ENCODE data around the gene GRP.
"Not testable (repeated sequence)": the region's sequence is repeated elsewhere in the genome, so short reads cannot be mapped to it uniquely, and the experiment has no call there.

GRP gene

GRCh38 chr18:59229701-59230443 is 9.9 kb downstream of the GRP start:
- Histone ChIP-seq H3K9ac (ENCODE audit: low read length) (no peak overlapping the region), H3K4me3 (ENCODE audit: low read depth in 1 of 2, low read length in 2 of 2) (no peak overlapping the region), H3K27ac (ENCODE audit: low read depth, low read length) (no peak overlapping the region), H3K4me1 (ENCODE audit: insufficient read depth, low read length) (no peaks in the 10 kb centered on the region), H3K27me3 (ENCODE audit: control insufficient read depth in 1 of 2, insufficient read depth in 2 of 2, low read length in 2 of 2) (no peaks in the 10 kb centered on the region), H3K36me3 (ENCODE audit: insufficient read depth, low read length) (no peaks in the 10 kb centered on the region), H3K9me3 (ENCODE audit: low read length) (no peaks in the 10 kb centered on the region)

DNA sequence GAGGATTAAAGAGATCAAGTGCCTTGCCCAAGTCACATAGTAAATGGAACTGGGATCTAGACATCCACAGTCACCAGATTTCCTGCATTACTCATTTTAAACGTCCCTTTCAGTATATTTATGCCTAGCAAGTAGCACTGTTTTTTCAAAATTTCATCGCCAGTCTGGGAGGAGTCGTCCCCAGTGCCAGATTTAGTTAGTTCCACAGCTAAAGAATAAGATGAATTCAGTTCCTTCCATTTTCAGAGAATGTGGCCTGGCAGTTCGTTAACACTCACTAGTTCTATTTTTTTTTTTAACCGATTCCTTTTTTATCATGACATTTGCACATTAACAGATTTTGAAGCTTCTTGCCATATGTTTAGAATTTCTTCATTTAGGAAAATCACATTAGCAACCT is 11.2 kb downstream of the GRP start:
- Histone ChIP-seq H3K27me3 (ENCODE audit: control insufficient read depth in 1 of 2, insufficient read depth in 2 of 2, low read length in 2 of 2) (no peaks in the 10 kb centered on the region), H3K36me3 (ENCODE audit: insufficient read depth, low read length) (no peaks in the 10 kb centered on the region), H3K4me1 (ENCODE audit: insufficient read depth, low read length) (no peaks in the 10 kb centered on the region), H3K9ac (ENCODE audit: low read length) (no peak overlapping the region), H3K4me3 (ENCODE audit: low read depth in 1 of 2, low read length in 2 of 2) (no peak overlapping the region), H3K27ac (ENCODE audit: low read depth, low read length) (no peak overlapping the region), H3K9me3 (ENCODE audit: low read length) (no peaks in the 10 kb centered on the region)

DNA sequence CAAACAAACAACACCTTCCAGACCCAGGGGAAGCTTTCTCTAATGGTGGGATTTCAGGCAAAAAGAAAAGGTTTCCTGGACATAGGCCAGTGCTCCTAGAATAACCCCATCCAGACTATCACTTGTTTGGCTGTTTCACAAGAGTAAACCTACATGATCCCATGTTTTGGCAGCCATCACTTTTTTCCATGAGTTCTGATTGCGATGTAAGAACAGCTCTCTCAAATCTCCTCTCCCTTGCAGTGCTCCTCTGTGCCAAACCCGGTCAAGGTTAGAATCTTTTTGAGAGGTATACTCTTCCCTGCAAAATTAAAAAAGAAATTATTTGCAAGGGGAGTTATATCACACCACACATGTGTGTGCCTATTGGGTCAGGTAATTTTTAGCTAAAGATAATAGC is 11.9 kb downstream of the GRP start:
- H3K27ac ChIP-seq (ENCODE audit: low read depth, low read length): no peak overlapping the region
- H3K27me3 ChIP-seq (ENCODE audit: control insufficient read depth in 1 of 2, insufficient read depth in 2 of 2, low read length in 2 of 2): no peaks in the 10 kb centered on the region
- H3K4me1 ChIP-seq (ENCODE audit: insufficient read depth, low read length): no peaks in the 10 kb centered on the region
- no peak overlapping the region for H3K9ac ChIP-seq (ENCODE audit: low read length)
- no peak overlapping the region for H3K4me3 ChIP-seq (ENCODE audit: low read depth in 1 of 2, low read length in 2 of 2)
- H3K36me3 ChIP-seq (ENCODE audit: insufficient read depth, low read length): no peaks in the 10 kb centered on the region
- H3K9me3 ChIP-seq (ENCODE audit: low read length): no peaks in the 10 kb centered on the region

- no peaks in the 10 kb centered on the region for H3K9me3 ChIP-seq (ENCODE audit: low read length)
- no peak overlapping the region for H3K4me3 ChIP-seq (ENCODE audit: low read depth in 1 of 2, low read length in 2 of 2)
- H3K36me3 ChIP-seq (ENCODE audit: insufficient read depth, low read length): no peaks in the 10 kb centered on the region
- no peaks in the 10 kb centered on the region for H3K27me3 ChIP-seq (ENCODE audit: control insufficient read depth in 1 of 2, insufficient read depth in 2 of 2, low read length in 2 of 2)
- H3K27ac ChIP-seq (ENCODE audit: low read depth, low read length): no peak overlapping the region
- no peak overlapping the region for H3K9ac ChIP-seq (ENCODE audit: low read length)
- no peaks in the 10 kb centered on the region for H3K4me1 ChIP-seq (ENCODE audit: insufficient read depth, low read length)
These were observed 12.5 kb downstream of the GRP start for GRCh38 chr18:59232309-59233016.

- no peak overlapping the region for H3K27ac ChIP-seq (ENCODE audit: low read depth, low read length)
- H3K27me3 ChIP-seq (ENCODE audit: control insufficient read depth in 1 of 2, insufficient read depth in 2 of 2, low read length in 2 of 2): no peaks in the 10 kb centered on the region
- no peak overlapping the region for H3K9ac ChIP-seq (ENCODE audit: low read length)
- no peaks in the 10 kb centered on the region for H3K36me3 ChIP-seq (ENCODE audit: insufficient read depth, low read length)
- H3K4me3 ChIP-seq (ENCODE audit: low read depth in 1 of 2, low read length in 2 of 2): no peak overlapping the region
- no peaks in the 10 kb centered on the region for H3K4me1 ChIP-seq (ENCODE audit: insufficient read depth, low read length)
- no peaks in the 10 kb centered on the region for H3K9me3 ChIP-seq (ENCODE audit: low read length)
These were observed 13.1 kb downstream of the GRP start for GRCh38 chr18:59233017-59233410.

DNA sequence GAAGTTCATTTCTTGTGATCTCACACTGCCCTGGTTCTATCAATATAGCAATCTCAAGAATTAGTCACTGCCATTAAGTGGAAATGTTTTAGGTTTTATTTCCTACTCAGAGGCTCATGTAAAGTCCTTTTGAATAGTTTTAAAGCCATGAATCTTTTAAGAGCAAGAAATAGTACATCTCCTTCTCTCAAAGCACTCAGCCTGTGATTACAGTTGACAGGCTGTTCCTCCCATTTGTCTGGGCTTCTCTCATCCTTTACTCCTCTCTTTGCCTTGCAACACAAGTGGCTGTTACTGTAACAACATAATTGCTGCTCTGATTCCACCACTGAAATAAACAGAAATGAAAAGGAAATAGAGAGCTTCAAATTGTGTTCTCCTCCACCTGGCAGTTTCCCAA is 18.4 kb downstream of the GRP start:
- Histone ChIP-seq H3K9ac (ENCODE audit: low read length) (no peak overlapping the region), H3K4me3 (ENCODE audit: low read depth in 1 of 2, low read length in 2 of 2) (no peak overlapping the region), H3K9me3 (ENCODE audit: low read length) (no peaks in the 10 kb centered on the region), H3K36me3 (ENCODE audit: insufficient read depth, low read length) (no peaks in the 10 kb centered on the region), H3K4me1 (ENCODE audit: insufficient read depth, low read length) (no peaks in the 10 kb centered on the region), H3K27ac (ENCODE audit: low read depth, low read length) (no peak overlapping the region), H3K27me3 (ENCODE audit: control insufficient read depth in 1 of 2, insufficient read depth in 2 of 2, low read length in 2 of 2) (no peaks in the 10 kb centered on the region)

DNA sequence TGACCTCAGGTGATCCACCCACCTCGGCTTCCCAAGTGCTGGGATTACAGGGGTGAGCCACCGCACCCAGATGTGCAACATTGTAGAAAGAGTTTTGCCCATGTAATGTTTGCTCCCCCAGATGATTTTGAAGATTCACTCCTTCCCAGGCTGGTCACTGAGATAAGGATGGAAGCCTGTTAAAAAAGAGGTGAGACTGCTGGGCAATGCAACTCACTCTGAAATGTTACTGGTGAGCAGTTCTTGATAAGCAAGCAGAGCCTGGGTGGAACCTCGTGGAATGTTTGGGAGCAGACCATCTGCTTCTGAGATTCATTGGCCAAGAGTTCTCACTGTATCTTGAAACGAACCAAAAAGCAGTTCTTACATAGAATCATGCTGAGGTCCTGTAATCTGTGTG is 19.7 kb downstream of the GRP start:
- Histone ChIP-seq H3K9me3 (ENCODE audit: low read length) (no peaks in the 10 kb centered on the region), H3K4me3 (ENCODE audit: low read depth in 1 of 2, low read length in 2 of 2) (no peak overlapping the region), H3K27ac (ENCODE audit: low read depth, low read length) (no peak overlapping the region), H3K9ac (ENCODE audit: low read length) (no peak overlapping the region), H3K4me1 (ENCODE audit: insufficient read depth, low read length) (no peaks in the 10 kb centered on the region), H3K36me3 (ENCODE audit: insufficient read depth, low read length) (no peaks in the 10 kb centered on the region), H3K27me3 (ENCODE audit: control insufficient read depth in 1 of 2, insufficient read depth in 2 of 2, low read length in 2 of 2) (no peaks in the 10 kb centered on the region)

DNA sequence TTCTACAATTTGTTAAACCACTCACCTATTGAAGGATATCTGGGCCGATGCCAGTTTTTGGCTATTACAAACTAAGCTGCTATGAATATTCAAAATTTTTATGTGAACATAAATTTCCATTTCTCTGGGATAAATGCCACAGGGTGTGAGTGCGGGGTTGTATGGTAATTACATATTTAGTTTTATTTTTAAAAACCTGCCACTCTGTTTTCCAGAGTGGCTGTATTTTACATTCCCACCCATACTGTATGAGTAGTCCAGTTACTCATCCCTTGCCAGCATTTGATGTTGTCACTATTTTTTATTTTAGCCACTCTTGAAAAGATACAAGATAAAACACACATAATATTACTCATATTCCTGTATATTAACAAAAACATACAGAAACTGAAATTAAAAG is 22.9 kb downstream of the GRP start:
- H3K36me3 ChIP-seq (ENCODE audit: insufficient read depth, low read length): no peaks in the 10 kb centered on the region
- H3K27me3 ChIP-seq (ENCODE audit: control insufficient read depth in 1 of 2, insufficient read depth in 2 of 2, low read length in 2 of 2): no peaks in the 10 kb centered on the region
- no peaks in the 10 kb centered on the region for H3K4me1 ChIP-seq (ENCODE audit: insufficient read depth, low read length)
- no peak overlapping the region for H3K27ac ChIP-seq (ENCODE audit: low read depth, low read length)
- no peaks in the 10 kb centered on the region for H3K9me3 ChIP-seq (ENCODE audit: low read length)
- no peak overlapping the region for H3K9ac ChIP-seq (ENCODE audit: low read length)
- H3K4me3 ChIP-seq (ENCODE audit: low read depth in 1 of 2, low read length in 2 of 2): no peak overlapping the region

GRCh38 chr18:59246796-59247195 is 26.8 kb downstream of the GRP start:
- Histone ChIP-seq H3K4me3 (ENCODE audit: low read depth in 1 of 2, low read length in 2 of 2) (no peak overlapping the region), H3K27ac (ENCODE audit: low read depth, low read length) (no peak overlapping the region), H3K9ac (ENCODE audit: low read length) (no peak overlapping the region), H3K4me1 (ENCODE audit: insufficient read depth, low read length) (no peaks in the 10 kb centered on the region), H3K36me3 (ENCODE audit: insufficient read depth, low read length) (no peaks in the 10 kb centered on the region), H3K9me3 (ENCODE audit: low read length) (no peaks in the 10 kb centered on the region), H3K27me3 (ENCODE audit: control insufficient read depth in 1 of 2, insufficient read depth in 2 of 2, low read length in 2 of 2) (no peaks in the 10 kb centered on the region)

GRCh38 chr18:59249199-59249774 is 29.3 kb downstream of the GRP start:
- Histone ChIP-seq H3K9me3 (ENCODE audit: low read length) (no peaks in the 10 kb centered on the region), H3K9ac (ENCODE audit: low read length) (no peak overlapping the region), H3K4me3 (ENCODE audit: low read depth in 1 of 2, low read length in 2 of 2) (no peak overlapping the region), H3K36me3 (ENCODE audit: insufficient read depth, low read length) (no peaks in the 10 kb centered on the region), H3K27ac (ENCODE audit: low read depth, low read length) (no peak overlapping the region), H3K4me1 (ENCODE audit: insufficient read depth, low read length) (no peaks in the 10 kb centered on the region), H3K27me3 (ENCODE audit: control insufficient read depth in 1 of 2, insufficient read depth in 2 of 2, low read length in 2 of 2) (no peaks in the 10 kb centered on the region)

DNA sequence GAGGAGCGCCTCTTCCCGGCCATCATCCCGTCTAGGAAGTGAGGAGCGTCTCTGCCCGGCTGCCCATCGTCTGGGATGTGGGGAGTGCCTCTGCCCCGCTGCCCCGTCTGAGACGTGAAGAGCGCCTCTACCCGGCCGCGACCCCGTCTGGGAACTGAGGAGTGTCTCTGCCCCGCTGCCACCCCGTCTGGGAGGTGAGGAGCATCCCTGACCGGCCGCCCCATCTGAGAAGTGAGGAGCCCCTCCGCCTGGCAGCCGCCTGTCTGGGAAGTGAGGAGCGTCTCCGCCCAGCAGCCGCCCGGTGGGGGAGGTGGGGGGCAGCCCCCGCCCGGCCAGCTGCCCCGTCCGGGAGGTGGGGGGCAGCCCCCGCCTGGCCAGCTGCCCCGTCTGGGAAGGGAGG is 35.5 kb downstream of the GRP start:
- H3K27me3 ChIP-seq (ENCODE audit: control insufficient read depth in 1 of 2, insufficient read depth in 2 of 2, low read length in 2 of 2); H3K36me3 ChIP-seq (ENCODE audit: insufficient read depth, low read length); H3K4me1 ChIP-seq (ENCODE audit: insufficient read depth, low read length); H3K4me3 ChIP-seq (ENCODE audit: low read depth in 1 of 2, low read length in 2 of 2); H3K9me3 ChIP-seq (ENCODE audit: low read length); H3K9ac ChIP-seq (ENCODE audit: low read length); H3K27ac ChIP-seq (ENCODE audit: low read depth, low read length): not testable (repeated sequence)

GRCh38 chr18:59261842-59262241 is 41.9 kb downstream of the GRP start:
- H3K36me3 ChIP-seq (ENCODE audit: insufficient read depth, low read length); H3K27ac ChIP-seq (ENCODE audit: low read depth, low read length); H3K9ac ChIP-seq (ENCODE audit: low read length); H3K4me3 ChIP-seq (ENCODE audit: low read depth in 1 of 2, low read length in 2 of 2); H3K4me1 ChIP-seq (ENCODE audit: insufficient read depth, low read length); H3K9me3 ChIP-seq (ENCODE audit: low read length): not testable (repeated sequence)
- H3K27me3 ChIP-seq (ENCODE audit: control insufficient read depth in 1 of 2, insufficient read depth in 2 of 2, low read length in 2 of 2): peaks cover 14 to 41% of the 10 kb centered on the region in 2 donors
